ENCODE results near the gene SLC25A48.
"Not testable (repeated sequence)": the region's sequence is repeated elsewhere in the genome, so short reads cannot be mapped to it uniquely, and the experiment has no call there.

The SLC25A48 gene

GRCh38 chr5:135851915-135852845, 17.7 kb downstream of the SLC25A48 start:
- TF ChIP-seq CTCF (IDR thresholded peaks at IDR 0.05; ENCODE audit: control insufficient read depth, insufficient read depth, low read depth, low read length, missing control alignments): no peak

GRCh38 chr5:135857630-135858311, 23.3 kb downstream of the SLC25A48 start:
- DNase-seq (ENCODE audit: low read depth): no peak
- no peak overlapping the region for H3K4me3 ChIP-seq (ENCODE audit: control insufficient read depth, low read depth, low read length)
- TF ChIP-seq CTCF (IDR thresholded peaks at IDR 0.05; ENCODE audit: control insufficient read depth, insufficient read depth, low read depth, low read length, missing control alignments): no peak

More at GRCh38 chr5:135851915-135852845, 17.7 kb downstream of the SLC25A48 start:
- no peak for DNase-seq (ENCODE audit: low read depth)
- H3K4me3 ChIP-seq (ENCODE audit: control insufficient read depth, low read depth, low read length): no peak overlapping the region

DNA sequence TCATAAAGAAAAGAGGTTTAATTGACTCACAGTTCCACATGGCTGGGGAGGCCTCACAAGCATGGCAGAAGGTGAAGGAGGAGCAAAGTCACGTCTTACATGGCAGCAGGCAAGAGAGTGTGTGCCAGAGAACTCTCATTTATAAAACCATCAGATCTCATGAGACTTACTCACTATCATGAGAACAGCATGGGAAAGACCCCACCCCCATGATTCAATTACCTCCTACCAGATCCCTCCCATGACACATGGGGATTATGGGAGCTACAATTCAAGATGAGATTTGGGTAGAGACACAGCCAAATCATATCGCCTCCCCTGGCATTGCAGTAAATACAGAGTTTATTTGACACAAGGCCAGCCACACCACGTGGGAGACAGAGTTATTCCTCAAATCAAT, 24.7 kb downstream of the SLC25A48 start:
- not testable (repeated sequence) for DNase-seq (ENCODE audit: low read depth); H3K4me3 ChIP-seq (ENCODE audit: control insufficient read depth, low read depth, low read length)

GRCh38 chr5:135859641-135860040, 25.2 kb downstream of the SLC25A48 start:
- no peak for TF ChIP-seq CTCF (IDR thresholded peaks at IDR 0.05; ENCODE audit: control insufficient read depth, insufficient read depth, low read depth, low read length, missing control alignments)
- no peak overlapping the region for H3K4me3 ChIP-seq (ENCODE audit: control insufficient read depth, low read depth, low read length)
- no peak for DNase-seq (ENCODE audit: low read depth)

GRCh38 chr5:135861641-135862040, 27.2 kb downstream of the SLC25A48 start:
- DNase-seq (ENCODE audit: low read depth): no peak
- TF ChIP-seq CTCF (IDR thresholded peaks at IDR 0.05; ENCODE audit: control insufficient read depth, insufficient read depth, low read depth, low read length, missing control alignments): no peak
- no peak overlapping the region for H3K4me3 ChIP-seq (ENCODE audit: control insufficient read depth, low read depth, low read length)

- no peak for DNase-seq (ENCODE audit: low read depth)
- no peak overlapping the region for H3K4me3 ChIP-seq (ENCODE audit: control insufficient read depth, low read depth, low read length)
- TF ChIP-seq CTCF (IDR thresholded peaks at IDR 0.05; ENCODE audit: control insufficient read depth, insufficient read depth, low read depth, low read length, missing control alignments): no peak
Measured at GRCh38 chr5:135862086-135862485, 27.6 kb downstream of the SLC25A48 start.

DNA sequence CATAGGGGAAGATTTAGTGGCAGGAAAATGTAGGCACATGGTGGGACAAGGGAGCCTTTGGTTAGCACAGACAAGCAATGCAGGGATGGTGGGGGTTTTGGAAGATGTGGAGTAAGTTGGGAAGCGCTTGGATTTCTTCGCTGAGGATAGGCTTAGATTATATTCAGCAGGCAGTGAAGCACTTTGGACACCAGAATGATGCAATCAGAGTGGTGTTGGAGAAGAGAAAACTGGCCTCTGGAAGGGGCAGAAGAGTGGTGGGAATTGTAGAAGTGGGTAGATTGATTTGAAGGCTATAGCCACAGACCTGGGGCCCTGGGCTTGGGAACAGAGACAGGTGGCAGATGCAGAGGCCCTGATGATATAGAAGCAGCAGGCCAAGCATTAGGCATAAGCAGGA, 28.3 kb downstream of the SLC25A48 start:
- no peak for TF ChIP-seq CTCF (IDR thresholded peaks at IDR 0.05; ENCODE audit: control insufficient read depth, insufficient read depth, low read depth, low read length, missing control alignments)
- no peak for DNase-seq (ENCODE audit: low read depth)

More for the DNA sequence above, 28.3 kb downstream of the SLC25A48 start:
- no peak overlapping the region for H3K4me3 ChIP-seq (ENCODE audit: control insufficient read depth, low read depth, low read length)

Measured in AG09309 (cell line).